HG03196 (cell line): ENCODE results near the gene PLCH1.
"Not testable (repeated sequence)": the region's sequence is repeated elsewhere in the genome, so short reads cannot be mapped to it uniquely, and the experiment has no call there.

Experiments
- ATAC-seq: cut with Tn5 transposase; IDR thresholded peaks from one replicate; pipeline ENCODE4 v1.9.1; 2021; ENCODE audit not compliant: unreplicated experiment

Gene PLCH1

DNA sequence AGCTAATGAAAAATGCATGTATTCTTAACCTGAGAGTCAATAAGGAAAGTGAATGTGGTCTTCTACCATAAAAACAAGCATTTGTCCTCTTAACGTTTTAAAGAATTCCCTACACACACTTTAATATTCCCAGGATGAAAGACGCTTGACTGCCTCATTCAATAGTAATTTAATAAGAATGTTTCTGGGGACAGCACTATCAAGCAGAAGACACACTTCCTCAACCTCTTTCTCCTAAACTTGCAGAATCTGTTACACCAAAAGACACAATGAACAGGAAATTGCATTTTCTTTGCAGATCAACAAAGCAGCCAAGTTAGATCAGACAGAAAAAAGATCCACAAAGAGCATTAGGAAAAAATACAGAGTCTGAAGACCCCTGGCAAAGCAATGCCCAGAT is 97.7 kb downstream of the PLCH1 start:
- ATAC-seq, result no peak

DNA sequence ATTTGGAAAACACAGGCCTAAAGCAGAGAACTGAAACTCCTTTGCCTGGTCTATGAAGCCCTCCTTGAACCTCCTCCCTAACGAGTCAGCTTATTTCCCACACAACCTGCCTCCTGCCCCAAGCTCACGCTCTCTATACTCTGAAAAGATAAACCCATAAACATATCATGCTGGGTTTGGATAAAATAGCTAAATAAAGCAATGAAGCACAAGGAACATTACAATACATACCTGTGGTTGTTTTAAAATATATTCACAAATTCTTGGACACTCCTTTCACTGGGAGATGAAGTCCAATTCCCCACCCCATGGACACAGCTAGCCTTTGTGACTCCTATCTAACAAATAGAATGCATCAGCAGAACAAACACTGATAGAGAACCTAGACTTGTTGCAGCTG is 98.2 kb downstream of the PLCH1 start:
- ATAC-seq, result no peak

GRCh38 chr3:155646128-155646527 is 98.7 kb downstream of the PLCH1 start:
- ATAC-seq, result no peak

- ATAC-seq, result no peak
Observed at GRCh38 chr3:155643581-155644165, 101.2 kb downstream of the PLCH1 start.

GRCh38 chr3:155641956-155642355 is 102.9 kb downstream of the PLCH1 start:
- ATAC-seq, result no peak

DNA sequence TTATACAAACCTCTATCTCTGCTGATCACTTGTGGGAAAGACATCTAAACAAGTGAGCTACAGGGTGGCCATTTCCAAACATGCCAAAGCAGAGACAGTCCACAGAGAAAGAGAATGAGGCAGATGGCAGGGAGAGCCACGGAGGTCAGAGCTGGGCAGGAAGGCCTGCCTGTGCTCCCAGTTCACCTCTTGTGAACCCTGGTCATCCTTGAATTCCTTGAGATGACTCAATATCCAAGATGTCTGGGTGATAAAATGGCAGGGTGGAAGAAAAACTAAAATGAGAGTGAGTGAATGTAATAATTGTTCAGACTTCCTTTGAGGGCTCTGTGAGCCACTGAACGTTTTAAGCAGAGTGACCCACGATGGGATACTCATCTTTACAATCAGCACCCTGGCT is 104.8 kb downstream of the PLCH1 start:
- ATAC-seq, result no peak

DNA sequence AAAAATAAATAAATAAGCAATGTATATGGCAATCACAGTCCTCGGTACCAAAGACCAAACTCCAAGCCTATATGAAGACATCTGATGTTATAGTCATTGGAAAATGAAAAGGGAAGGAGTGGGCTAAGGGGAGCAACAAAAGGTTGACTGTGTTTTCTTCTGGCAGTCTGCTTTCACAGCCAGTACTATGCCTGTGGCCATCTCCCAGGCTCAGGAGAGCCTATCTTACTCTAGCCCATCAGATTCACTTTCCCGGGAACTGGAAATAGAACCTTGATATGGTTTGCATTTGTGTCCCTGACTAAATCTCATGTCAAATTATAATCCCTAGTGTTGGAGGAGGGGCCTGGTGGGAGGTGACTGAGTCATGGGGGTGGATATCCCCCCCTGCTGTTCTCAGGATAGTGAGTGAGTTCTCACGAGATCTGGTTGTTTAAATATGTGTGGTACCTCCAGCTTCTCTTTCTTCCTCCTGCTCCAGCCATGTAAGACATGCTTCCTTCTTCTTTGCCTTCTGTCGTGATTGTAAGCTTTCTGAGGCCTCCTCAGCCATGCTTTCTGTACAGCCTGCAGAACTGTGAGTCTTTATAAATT is 105.3 kb downstream of the PLCH1 start:
- ATAC-seq, result no peak

- not testable (repeated sequence) for ATAC-seq
Observed at GRCh38 chr3:155638461-155638860, 106.4 kb downstream of the PLCH1 start.

DNA sequence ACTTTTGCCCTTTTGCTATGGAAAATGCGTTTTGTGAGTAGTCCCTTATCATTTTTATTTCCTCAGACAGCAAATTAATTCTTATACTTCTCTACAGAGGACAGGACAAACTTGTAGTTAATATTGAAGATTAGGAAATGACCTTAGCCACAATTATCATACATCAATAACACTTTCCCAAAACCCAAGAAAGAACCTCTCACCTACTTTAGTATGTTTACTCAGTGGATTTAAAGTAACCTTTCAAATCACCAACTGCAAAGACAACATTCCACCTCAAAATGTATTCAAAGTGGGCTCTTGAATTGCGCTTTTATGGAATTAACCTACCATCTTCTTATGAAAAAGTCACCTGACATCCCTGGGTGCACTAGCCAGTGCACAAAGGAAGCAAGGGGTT is 107.3 kb downstream of the PLCH1 start:
- ATAC-seq, result no peak

- no peak for ATAC-seq
Observed at GRCh38 chr3:155635056-155635455, 109.8 kb downstream of the PLCH1 start.

- ATAC-seq, result no peak
Observed at GRCh38 chr3:155634121-155634719, 110.7 kb downstream of the PLCH1 start.

GRCh38 chr3:155631323-155632019 is 113.4 kb downstream of the PLCH1 start:
- no peak for ATAC-seq

DNA sequence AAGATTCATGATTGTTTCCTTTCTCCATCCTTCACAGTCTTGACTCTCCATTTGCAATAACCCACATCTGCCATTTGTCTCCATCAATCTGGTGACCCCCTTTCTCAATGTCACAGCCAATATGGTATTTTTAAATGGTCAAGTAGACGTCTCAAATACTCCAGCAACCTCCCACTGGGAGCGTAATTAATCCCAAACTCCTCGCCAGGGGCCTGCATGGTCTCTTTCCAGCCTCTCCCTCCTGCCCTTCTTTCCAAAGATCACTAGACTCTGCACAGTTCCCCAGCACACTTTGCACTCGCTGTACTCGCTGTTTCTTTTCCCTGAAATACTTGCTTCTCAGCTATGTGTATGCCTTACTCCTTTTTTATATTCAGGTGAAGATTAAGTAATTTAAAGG is 115.3 kb downstream of the PLCH1 start:
- ATAC-seq, result no peak

GRCh38 chr3:155629056-155629455 is 115.8 kb downstream of the PLCH1 start:
- ATAC-seq, result no peak

GRCh38 chr3:155622647-155623046 is 122.2 kb downstream of the PLCH1 start:
- not testable (repeated sequence) for ATAC-seq

GRCh38 chr3:155620552-155620951 is 124.3 kb downstream of the PLCH1 start:
- ATAC-seq, result not testable (repeated sequence)

GRCh38 chr3:155619118-155619915 is 125.6 kb downstream of the PLCH1 start:
- no peak for ATAC-seq

DNA sequence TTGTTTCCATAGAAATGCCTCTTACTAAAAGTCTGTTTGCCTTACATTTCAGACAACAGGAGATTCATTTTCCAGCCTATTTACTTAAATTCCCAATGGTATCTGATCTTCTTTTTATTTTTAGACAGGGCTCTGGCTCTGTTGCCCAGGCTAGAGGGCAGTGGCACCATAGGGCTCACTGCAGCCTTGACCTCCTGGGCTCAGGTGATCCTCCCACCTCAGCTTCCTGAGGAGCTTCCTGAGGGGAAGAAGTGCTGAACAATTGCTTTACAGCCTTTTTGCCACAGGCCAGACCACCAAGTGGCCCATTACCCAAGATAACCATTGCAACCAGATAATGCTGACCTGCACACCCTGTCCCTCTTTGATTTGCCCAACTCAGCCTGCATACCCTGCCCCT is 126.3 kb downstream of the PLCH1 start:
- ATAC-seq, result no peak

GRCh38 chr3:155617346-155617925 is 127.4 kb downstream of the PLCH1 start:
- ATAC-seq, result no peak

DNA sequence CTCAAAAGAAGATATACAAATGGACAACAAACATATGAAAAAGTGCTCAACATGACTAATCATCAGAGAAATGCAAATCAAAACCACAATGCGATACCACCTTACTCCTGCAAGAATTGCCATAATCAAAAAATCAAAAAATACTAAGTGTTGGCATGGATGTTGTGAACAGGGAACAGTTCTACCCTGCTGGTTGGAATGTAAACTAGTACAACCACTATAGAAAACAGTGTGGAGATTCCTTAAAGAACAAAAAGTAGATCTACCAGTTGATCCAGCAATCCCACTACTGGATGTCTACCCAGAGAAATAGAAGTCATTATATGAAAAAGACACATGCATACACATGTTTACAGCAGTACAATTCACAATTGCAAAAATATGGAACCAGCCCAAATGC is 129.7 kb downstream of the PLCH1 start:
- not testable (repeated sequence) for ATAC-seq

DNA sequence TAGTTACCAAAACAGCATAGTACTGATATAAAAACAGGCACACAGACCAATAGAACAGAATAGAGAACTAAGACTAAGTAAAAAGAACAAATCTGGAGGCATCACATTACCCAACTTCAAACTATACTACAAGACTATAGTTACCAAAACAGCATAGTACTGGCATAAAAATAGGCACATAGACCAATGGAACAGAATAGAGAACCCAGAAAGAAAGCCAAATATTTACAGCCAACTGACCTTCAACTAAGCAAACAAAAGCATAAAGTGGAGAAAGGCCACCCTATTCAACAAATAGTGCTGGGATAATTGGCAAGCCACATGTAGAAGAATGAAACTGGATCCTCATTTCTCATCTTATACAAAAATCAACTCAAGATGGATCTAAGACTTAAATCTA is 130.5 kb downstream of the PLCH1 start:
- not testable (repeated sequence) for ATAC-seq
